IPS-18c (cell line): ENCODE measurements around the gene ZFR2.
"Not testable (repeated sequence)": the region's sequence is repeated elsewhere in the genome, so short reads cannot be mapped to it uniquely, and the experiment has no call there.

Source experiments
- H3K4me3 ChIP-seq: 2 replicates; pipeline ENCODE4 v1.7.0; 2013; ENCODE audit warnings: low read depth, mild to moderate bottlenecking, low read length, moderate library complexity; ENCODE audit not compliant: insufficient read depth
- H3K9me3 ChIP-seq: one replicate; pipeline ENCODE4 v1.6.1; 2013; ENCODE audit warnings: mild to moderate bottlenecking, low read length, moderate library complexity; ENCODE audit not compliant: control insufficient read depth, insufficient read depth

ZFR2 gene

GRCh38 chr19:3774621-3775373, 94.0 kb downstream of the ZFR2 start:
- H3K4me3 ChIP-seq, result no peak overlapping the region

GRCh38 chr19:3773814-3774515, 94.9 kb downstream of the ZFR2 start:
- no peaks in the 10 kb centered on the region for H3K9me3 ChIP-seq
- H3K4me3 ChIP-seq, result no peak overlapping the region

More at GRCh38 chr19:3774621-3775373, 94.0 kb downstream of the ZFR2 start:
- H3K9me3 ChIP-seq, result no peaks in the 10 kb centered on the region

GRCh38 chr19:3771906-3772455, 96.9 kb downstream of the ZFR2 start, which contains the start of gene RAX2:
TSS of gene RAX2 (minus strand) at chr19:3772228. CDS start at chr19:3771742, 486 bp downstream.
- no peak within 1 kb of the TSS for H3K4me3 ChIP-seq
- no peaks in the 10 kb centered on the region for H3K9me3 ChIP-seq

- H3K9me3 ChIP-seq, result no peaks in the 10 kb centered on the region
- H3K4me3 ChIP-seq, result no peak overlapping the region
Measured at GRCh38 chr19:3771000-3771905, 97.6 kb downstream of the ZFR2 start.

- H3K4me3 ChIP-seq, result no peak overlapping the region
- H3K9me3 ChIP-seq, result no peaks in the 10 kb centered on the region
Measured at GRCh38 chr19:3770136-3770999, 98.5 kb downstream of the ZFR2 start.

GRCh38 chr19:3769494-3769893, 99.3 kb downstream of the ZFR2 start:
- no peaks in the 10 kb centered on the region for H3K9me3 ChIP-seq
- H3K4me3 ChIP-seq, result no peak overlapping the region

GRCh38 chr19:3768748-3769099, 100.1 kb downstream of the ZFR2 start:
- no peak overlapping the region for H3K4me3 ChIP-seq
- H3K9me3 ChIP-seq, result no peaks in the 10 kb centered on the region

- Histone ChIP-seq H3K4me3 (no peak overlapping the region), H3K9me3 (no peaks in the 10 kb centered on the region)
Measured at GRCh38 chr19:3768015-3768747, 100.7 kb downstream of the ZFR2 start.

- Histone ChIP-seq H3K4me3 (no peak overlapping the region), H3K9me3 (no peaks in the 10 kb centered on the region)
Measured at GRCh38 chr19:3767050-3767449, 101.8 kb downstream of the ZFR2 start.

- H3K4me3 ChIP-seq, result no peak overlapping the region
- H3K9me3 ChIP-seq, result no peaks in the 10 kb centered on the region
Measured at GRCh38 chr19:3766520-3766919, 102.3 kb downstream of the ZFR2 start.

- not testable (repeated sequence) for H3K4me3 ChIP-seq, H3K9me3 ChIP-seq
Measured at GRCh38 chr19:3765757-3766156, 103.1 kb downstream of the ZFR2 start.

GRCh38 chr19:3765121-3765520, 103.7 kb downstream of the ZFR2 start:
- Histone ChIP-seq H3K4me3 (no peak overlapping the region), H3K9me3 (no peaks in the 10 kb centered on the region)

GRCh38 chr19:3762501-3763459, 106.1 kb downstream of the ZFR2 start, which contains the start of gene MRPL54:
TSS of gene MRPL54 (plus strand) at chr19:3762682. CDS start at chr19:3762701, 19 bp downstream.
- H3K9me3 ChIP-seq, result no peaks in the 10 kb centered on the region
- H3K4me3 ChIP-seq, result peak within 1 kb of the TSS; percentile 75

GRCh38 chr19:3762130-3762473, 106.7 kb downstream of the ZFR2 start:
- H3K4me3 ChIP-seq, result no peak overlapping the region
- no peaks in the 10 kb centered on the region for H3K9me3 ChIP-seq
